Measurements from ENCODE around the gene GAK. TPM values are rescaled to one million over a fixed set of nuclear protein-coding genes. Genes with fewer than 3 reads are reported as not detected.

GAK gene
- total RNA-seq, 4 donors from 2014 or later: 34.9 to 48.3 (median 44.5) TPM

GRCh38 chr4:830601-831482, 101.3 kb downstream of the GAK start:
- ATAC-seq (no peak), DNase-seq (no peak)
- Histone ChIP-seq H3K27me3 (peaks cover 25 to 52% (median 41%) of the 10 kb centered on the region in 3 donors), H3K27ac (no peak overlapping the region), H3K9me3 (peaks cover 0 to 4% (median 0%) of the 10 kb centered on the region in 3 donors), H3K4me3 (no peak overlapping the region), H3K4me1 (no peaks in the 10 kb centered on the region), H3K36me3 (no peaks in the 10 kb centered on the region)
- intact Hi-C loops (cut with DNase I; ENCODE audit: low total_unique reads) (no loop called here), in situ Hi-C loops (cut with MboI; ENCODE audit: low sequenced_read_pairs in 4 of 4) (no loop called here)
- TF ChIP-seq CTCF (IDR thresholded peaks at IDR 0.05 in 4 of 5, conservative IDR thresholded peaks at IDR 0.05 in 1 of 5) (no peak), POLR2A (IDR thresholded peaks at IDR 0.05) (no peak)

- Histone ChIP-seq H3K27me3 (peaks cover 32 to 60% (median 45%) of the 10 kb centered on the region in 3 donors), H3K4me3 (no peak overlapping the region), H3K36me3 (no peaks in the 10 kb centered on the region), H3K4me1 (no peaks in the 10 kb centered on the region), H3K27ac (no peak overlapping the region), H3K9me3 (peaks cover 0 to 4% (median 0%) of the 10 kb centered on the region in 3 donors)
- no peak for DNase-seq
- in situ Hi-C loops (cut with MboI; ENCODE audit: low sequenced_read_pairs in 4 of 4): no loop called here
- no peak for TF ChIP-seq POLR2A (IDR thresholded peaks at IDR 0.05)
- TF ChIP-seq CTCF (IDR thresholded peaks at IDR 0.05 in 4 of 5, conservative IDR thresholded peaks at IDR 0.05 in 1 of 5): no peak
- intact Hi-C loops (cut with DNase I; ENCODE audit: low total_unique reads): no loop called here
- no peak for ATAC-seq
Observed at GRCh38 chr4:829761-830600, 102.1 kb downstream of the GAK start.

- Histone ChIP-seq H3K4me1 (no peaks in the 10 kb centered on the region), H3K27me3 (peaks cover 39 to 66% (median 52%) of the 10 kb centered on the region in 3 donors), H3K27ac (no peak overlapping the region), H3K4me3 (no peak overlapping the region), H3K9me3 (peaks cover 0 to 4% (median 0%) of the 10 kb centered on the region in 3 donors), H3K36me3 (no peaks in the 10 kb centered on the region)
- no peak for DNase-seq
- ATAC-seq: no peak
- intact Hi-C loops (cut with DNase I; ENCODE audit: low total_unique reads) (no loop called here), in situ Hi-C loops (cut with MboI; ENCODE audit: low sequenced_read_pairs in 4 of 4) (no loop called here)
- TF ChIP-seq POLR2A (IDR thresholded peaks at IDR 0.05): no peak
- TF ChIP-seq CTCF (IDR thresholded peaks at IDR 0.05 in 4 of 5, conservative IDR thresholded peaks at IDR 0.05 in 1 of 5): no peak
Observed at GRCh38 chr4:829291-829690, 102.8 kb downstream of the GAK start.

- Histone ChIP-seq H3K27me3 (peaks cover 44 to 70% (median 57%) of the 10 kb centered on the region in 3 donors), H3K36me3 (no peaks in the 10 kb centered on the region), H3K9me3 (peaks cover 0 to 4% (median 0%) of the 10 kb centered on the region in 3 donors), H3K4me1 (no peaks in the 10 kb centered on the region), H3K27ac (no peak overlapping the region), H3K4me3 (no peak overlapping the region)
- no peak for DNase-seq
- in situ Hi-C loops (cut with MboI; ENCODE audit: low sequenced_read_pairs in 4 of 4): no loop called here
- no peak for ATAC-seq
- no peak for TF ChIP-seq POLR2A (IDR thresholded peaks at IDR 0.05)
- TF ChIP-seq CTCF (IDR thresholded peaks at IDR 0.05 in 4 of 5, conservative IDR thresholded peaks at IDR 0.05 in 1 of 5): no peak
- intact Hi-C loops (cut with DNase I; ENCODE audit: low total_unique reads): no loop called here
Observed at GRCh38 chr4:828641-829271, 103.4 kb downstream of the GAK start.

Measured in gastrocnemius medialis (tissue), 4 donors.